SK-N-MC (cell line): ENCODE measurements around the gene TMEM121B.

ENCODE experiments used
- DNase-seq: peaks from one replicate; pipeline ENCODE4 v3.0.0-alpha.2; 2011; ENCODE audit warnings: low read depth, low spot score
- H3K27ac ChIP-seq: fragments of 200-600 bp; sonication (generic); 2 replicates; pipeline ENCODE4 v1.5.1; 2016; ENCODE audit warnings: mixed run types
- H3K36me3 ChIP-seq: fragments of 200-600 bp; sonication (generic); 2 replicates; pipeline ENCODE4 v1.6.1; 2017; ENCODE audit warnings: antibody characterized with exemption, low read length, mixed read lengths; ENCODE audit not compliant: insufficient read depth
- H3K4me3 ChIP-seq: fragments of 200-600 bp; sonication (generic); 2 replicates; pipeline ENCODE4 v1.5.1; 2016
- H3K9ac ChIP-seq: fragments of 200-600 bp; sonication (generic); 2 replicates; pipeline ENCODE4 v1.8.0; 2017; ENCODE audit warnings: mixed run types, mixed read lengths; ENCODE audit not compliant: insufficient read length
- H3K9me3 ChIP-seq: fragments of 200-600 bp; sonication (generic); 2 replicates; pipeline ENCODE4 v1.6.1; 2017; ENCODE audit warnings: low read depth, mild to moderate bottlenecking, antibody characterized with exemption, low read length, moderate library complexity, mixed read lengths
- EZH2 ChIP-seq: fragments of 200-600 bp; sonication (generic); IDR thresholded peaks from one replicate; pipeline ENCODE4 v1.6.1; 2017; ENCODE audit warnings: antibody characterized with exemption
- FOXP2 ChIP-seq: optimal IDR thresholded peaks from 2 replicates; pipeline ENCODE3; 2011; ENCODE audit warnings: mild to moderate bottlenecking, moderate library complexity; ENCODE audit not compliant: insufficient read depth; ENCODE audit errors: extremely low read length, control extremely low read depth
- POLR2AphosphoS5 ChIP-seq: IDR thresholded peaks from 2 replicates; pipeline ENCODE4 v1.6.1; 2012; ENCODE audit warnings: mild to moderate bottlenecking, low read depth, low read length, borderline replicate concordance

TMEM121B gene

GRCh38 chr22:17121233-17122195 lies at the start of gene TMEM121B:
Gene TMEM121B, minus strand, starts transcription at chr22:17121360. Its CDS starts 233 bp downstream, at chr22:17121127.
- H3K4me3 ChIP-seq: peak within 1 kb of the TSS; percentile 80
- H3K9me3 ChIP-seq: no peaks in the 10 kb centered on the region
- no peak within 1 kb of the TSS for H3K9ac ChIP-seq
- TF ChIP-seq POLR2AphosphoS5 (no peak), FOXP2 (no peak), EZH2 (no peak)
- no peak within 1 kb of the TSS for H3K27ac ChIP-seq
- DNase-seq: no peak
- no peaks in the 10 kb centered on the region for H3K36me3 ChIP-seq

GRCh38 chr22:17167486-17167885 lies 46.3 kb upstream of the TMEM121B start:
- TF ChIP-seq EZH2 (no peak), FOXP2 (no peak)
- no peak for DNase-seq
- Histone ChIP-seq H3K9me3 (no peaks in the 10 kb centered on the region), H3K36me3 (no peaks in the 10 kb centered on the region), H3K27ac (no peak overlapping the region), H3K4me3 (no peak overlapping the region), H3K9ac (no peak overlapping the region)

- no peak for DNase-seq
- Histone ChIP-seq H3K9ac (no peak overlapping the region), H3K27ac (no peak overlapping the region), H3K4me3 (no peak overlapping the region), H3K9me3 (no peaks in the 10 kb centered on the region), H3K36me3 (no peaks in the 10 kb centered on the region)
- TF ChIP-seq FOXP2: no peak
- no peak for TF ChIP-seq EZH2
- TF ChIP-seq POLR2AphosphoS5: no peak
These were observed 43.3 kb upstream of the TMEM121B start for GRCh38 chr22:17164392-17165024.

- TF ChIP-seq POLR2AphosphoS5: no peak
- TF ChIP-seq FOXP2: no peak
- no peak for TF ChIP-seq EZH2
- H3K9ac ChIP-seq: no peak overlapping the region
- no peak overlapping the region for H3K27ac ChIP-seq
- H3K36me3 ChIP-seq: peaks cover 2% of the 10 kb centered on the region
- H3K4me3 ChIP-seq: no peak overlapping the region
- no peaks in the 10 kb centered on the region for H3K9me3 ChIP-seq
- no peak for DNase-seq
These were observed 41.6 kb upstream of the TMEM121B start for GRCh38 chr22:17162731-17163130.

GRCh38 chr22:17161991-17162390 lies 40.8 kb upstream of the TMEM121B start:
- H3K9me3 ChIP-seq: no peaks in the 10 kb centered on the region
- no peak overlapping the region for H3K27ac ChIP-seq
- no peak for TF ChIP-seq POLR2AphosphoS5
- no peak for DNase-seq
- H3K36me3 ChIP-seq: peaks cover 8% of the 10 kb centered on the region
- no peak overlapping the region for H3K9ac ChIP-seq
- no peak overlapping the region for H3K4me3 ChIP-seq

GRCh38 chr22:17159504-17159951 lies 38.4 kb upstream of the TMEM121B start:
- Histone ChIP-seq H3K4me3 (peak overlapping the region; percentile 90), H3K9me3 (no peaks in the 10 kb centered on the region), H3K9ac (peak overlapping the region; percentile 97), H3K36me3 (peaks cover 8% of the 10 kb centered on the region), H3K27ac (peak overlapping the region; percentile 81)
- no peak for DNase-seq
- TF ChIP-seq POLR2AphosphoS5 (no peak), EZH2 (no peak), FOXP2 (no peak)

- Histone ChIP-seq H3K27ac (peak within 1 kb of the TSS; percentile 81), H3K9ac (peak within 1 kb of the TSS; percentile 97), H3K36me3 (peaks cover 8% of the 10 kb centered on the region), H3K4me3 (peak within 1 kb of the TSS; percentile 90), H3K9me3 (no peaks in the 10 kb centered on the region)
- TF ChIP-seq POLR2AphosphoS5 (peak; percentile 48; the same call in 1 of the 2 replicates), EZH2 (no peak), FOXP2 (no peak)
- no peak for DNase-seq
These were observed 37.7 kb upstream of the TMEM121B start, which contains the start of gene HDHD5 for GRCh38 chr22:17158568-17159503. Gene HDHD5, minus strand, starts transcription at chr22:17159277. Its CDS starts 26 bp downstream, at chr22:17159251.
